Measurements from ENCODE around the gene PCDH9. TPM values are rescaled to one million over a fixed set of nuclear protein-coding genes. Genes with fewer than 3 reads are reported as not detected.

PCDH9 gene
- total and polyA plus RNA-seq, 2 experiments from 2014 or later = 0.31 to 0.52 TPM

GRCh38 chr13:66397133-66397532, 833.0 kb downstream of the PCDH9 start (continued):
- no peak for TF ChIP-seq ZNF462 (CRISPR knock-in tag; IDR thresholded peaks at IDR 0.05)
- TF ChIP-seq REST (IDR thresholded peaks at IDR 0.05; ENCODE audit: unreplicated experiment) = no peak

GRCh38 chr13:66391322-66391721, 838.8 kb downstream of the PCDH9 start:
- Histone ChIP-seq H3K4me1 (ENCODE audit: insufficient read depth) (no peaks in the 10 kb centered on the region), H3K9me2 (ENCODE audit: insufficient read depth) (no peaks in the 10 kb centered on the region), H3K4me3 (no peak overlapping the region), H3K4me2 (no peak overlapping the region), H3K79me2 (replicated peaks; ENCODE audit: insufficient read depth) (no peaks in the 10 kb centered on the region), H3K27ac (ENCODE audit: low read depth) (no peak overlapping the region), H3K27me3 (ENCODE audit: insufficient read depth) (no peaks in the 10 kb centered on the region), H3F3A (replicated peaks; ENCODE audit: low read depth) (no peaks in the 10 kb centered on the region), H4K20me1 (replicated peaks; ENCODE audit: insufficient read depth) (no peaks in the 10 kb centered on the region), H3K36me3 (ENCODE audit: insufficient read depth) (no peaks in the 10 kb centered on the region), H2AFZ (no peak overlapping the region)
- Mint-ChIP-seq H3K4me1 (no peaks in the 10 kb centered on the region; the same call in 2 of the 3 replicates), H3K27me3 (ENCODE audit: insufficient read depth, low read depth, poor library complexity) (peaks cover 1% of the 10 kb centered on the region), H3K36me3 (ENCODE audit: low read depth) (no peaks in the 10 kb centered on the region), H3K9me3 (no peaks in the 10 kb centered on the region), H3K4me3 (no peak overlapping the region), H3K27ac (no peak overlapping the region)
- no peak for TF ChIP-seq ETS1 (IDR thresholded peaks at IDR 0.05)
- no peak for TF ChIP-seq ZNF114 (CRISPR knock-in tag; IDR thresholded peaks at IDR 0.05)
- TF ChIP-seq JUNB (IDR thresholded peaks at IDR 0.05; ENCODE audit: unreplicated experiment) = no peak
- no peak for TF ChIP-seq CREB1 (CRISPR knock-in tag; IDR thresholded peaks at IDR 0.05; ENCODE audit: low read depth)
- TF ChIP-seq NANOG (IDR thresholded peaks at IDR 0.05; ENCODE audit: borderline replicate concordance) = no peak
- TF ChIP-seq CTCF (conservative IDR thresholded peaks at IDR 0.05; ENCODE audit: low read depth in 2 of 2) = no peak
- DNase-seq (ENCODE audit: low spot score) (no peak), ATAC-seq (no peak)

Data from GM23338 (cell line).